K562 treated with DMSO at 1 percent for 48 hours (cell line): ENCODE measurements around the gene ZNF22. TPM values are rescaled to one million over a fixed set of nuclear protein-coding genes. Genes with fewer than 3 reads are reported as not detected.

Experiments used
- total RNA-seq: library from RNA; unstranded; fragments of 300-600 nt; gene quantifications from 2 replicates; pipeline ENCODE4 v1.2.3, GENCODE V29; 2022; ENCODE audit warnings: low replicate concordance; ENCODE audit errors: extremely low read depth

ZNF22 gene
- not detected in 2 replicates for total RNA-seq

DNA sequence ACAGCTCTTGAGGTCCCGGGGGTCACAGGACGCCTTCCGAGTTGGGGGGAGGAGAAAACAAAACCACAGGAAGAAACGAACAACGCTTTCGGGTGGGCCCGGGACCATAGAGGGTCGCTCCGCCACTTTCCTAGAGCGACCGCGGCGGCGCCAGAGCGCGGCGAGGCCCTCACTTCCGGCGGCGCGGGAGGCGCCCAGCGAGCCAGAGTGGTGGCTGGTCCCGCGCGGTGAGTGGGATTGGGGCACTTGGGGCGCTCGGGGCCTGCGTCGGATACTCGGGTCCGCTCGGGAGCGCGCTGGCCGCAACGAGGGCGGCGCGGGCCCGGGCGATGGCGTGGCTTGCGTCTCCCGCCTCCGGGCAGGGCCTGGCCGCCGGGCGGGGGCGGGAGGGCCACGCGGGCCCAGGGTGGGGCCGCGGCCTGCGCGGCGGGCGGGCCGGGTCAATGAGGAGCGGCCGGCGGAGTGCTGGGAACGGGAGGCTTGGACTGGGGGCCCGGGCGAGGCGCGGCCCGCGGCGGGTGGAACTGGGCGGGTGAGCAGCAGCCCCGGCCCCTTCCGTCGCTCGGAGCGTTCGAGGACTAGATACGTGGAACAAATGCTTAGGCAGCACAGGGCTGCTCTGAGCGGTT, at the start of gene ZNF22:
Gene ZNF22, plus strand, starts transcription at position 172 of the 629 bp plus-strand sequence. CDS start 2,446 bp downstream, outside the sequence.

DNA sequence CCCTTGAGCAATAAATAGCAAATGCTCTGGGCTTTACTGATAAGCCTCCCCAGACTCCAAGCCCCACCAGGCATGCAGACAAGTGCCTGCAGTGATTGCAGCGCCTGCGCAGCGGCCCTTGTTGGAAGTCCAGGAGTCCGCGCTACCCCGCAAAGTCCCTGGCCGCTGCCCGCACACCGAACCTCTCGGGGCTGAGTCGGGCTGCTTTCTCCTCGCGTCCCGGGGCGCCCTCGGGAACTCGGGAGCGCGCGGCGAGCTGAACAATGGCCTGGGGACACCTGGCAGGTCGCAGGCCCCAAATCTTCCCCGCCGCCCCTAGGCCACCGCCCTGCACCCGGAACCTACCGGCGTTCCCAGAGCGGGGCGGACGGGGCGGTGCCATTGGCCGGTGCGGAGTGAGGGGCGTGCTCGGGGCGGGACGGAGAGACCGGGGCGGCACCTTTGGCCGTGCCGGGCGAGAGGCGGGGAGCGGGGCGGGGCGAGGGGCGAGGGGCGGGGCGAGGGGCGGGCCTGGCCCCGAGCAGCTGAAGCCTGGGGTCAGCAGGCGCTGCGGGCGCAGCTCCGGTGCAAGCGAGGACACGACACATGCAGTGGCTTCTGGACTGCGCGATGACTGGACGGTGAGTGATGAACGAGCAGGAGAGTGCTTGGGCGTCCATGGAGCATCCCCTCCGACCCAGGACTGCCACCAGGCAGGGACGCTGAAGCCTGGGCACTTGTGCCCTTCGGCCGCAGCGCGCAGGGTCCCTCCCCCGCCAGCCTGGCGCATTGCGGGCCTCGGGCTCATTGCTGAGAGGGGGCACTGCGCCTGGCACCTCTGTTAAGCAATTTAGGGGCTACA, 41.3 kb upstream of the ZNF22 start, which contains the start of gene RASSF4:
Gene RASSF4, plus strand, starts transcription at position 556 of the 841 bp plus-strand sequence. CDS start 10,401 bp downstream, outside the sequence.

DNA sequence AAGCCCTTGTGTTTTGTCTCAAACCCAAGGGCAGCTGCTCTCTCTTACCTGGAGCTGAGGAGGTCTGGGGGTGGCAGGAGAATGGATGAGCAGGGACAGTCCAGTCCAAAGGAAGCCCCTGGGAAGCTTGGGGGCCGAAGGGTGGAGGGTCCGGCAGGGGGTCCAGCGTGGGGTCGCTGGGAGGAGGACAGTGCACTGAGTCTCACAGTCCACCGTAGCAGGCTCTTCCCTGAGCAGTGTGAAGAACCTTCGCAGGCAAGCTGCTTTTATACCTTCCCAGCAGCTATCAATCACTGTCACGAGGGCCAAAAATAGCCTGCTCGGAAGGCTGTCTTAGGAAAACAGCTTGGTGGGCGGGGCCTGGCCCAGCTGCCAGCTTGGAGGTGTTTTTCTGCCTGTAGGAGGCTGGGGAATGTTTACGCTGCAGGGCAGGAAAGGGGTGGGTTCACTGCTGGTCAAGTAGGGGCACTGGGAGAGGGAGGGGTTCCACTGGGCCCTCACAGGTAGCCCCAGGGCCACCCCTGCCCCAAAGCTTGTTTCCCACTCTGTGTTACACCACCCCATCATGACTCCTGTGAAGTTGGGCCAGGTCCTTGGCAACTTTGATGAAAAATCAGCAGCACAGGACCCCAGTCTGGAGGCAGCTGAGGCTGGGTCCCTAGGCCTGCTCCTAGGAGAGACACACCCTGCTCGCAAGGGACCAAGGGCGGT, 22.0 kb upstream of the ZNF22 start, which contains the start of gene DEPP1:
Gene DEPP1, minus strand, starts transcription at position 240 of the 711 bp plus-strand sequence. CDS start 779 bp downstream, outside the sequence.

Other genes starting within 250 kb of the ZNF22 start
- gene TMEM72, start 89.6 kb upstream of the ZNF22 start, total RNA-seq, result not detected in 2 replicates
- gene RASSF4, start 41.1 kb upstream of the ZNF22 start, total RNA-seq, result not detected in 2 replicates
- gene DEPP1, start 22.1 kb upstream of the ZNF22 start, total RNA-seq, result not detected in 2 replicates